Measurements from ENCODE around the gene TMPRSS6.

Gene TMPRSS6

DNA sequence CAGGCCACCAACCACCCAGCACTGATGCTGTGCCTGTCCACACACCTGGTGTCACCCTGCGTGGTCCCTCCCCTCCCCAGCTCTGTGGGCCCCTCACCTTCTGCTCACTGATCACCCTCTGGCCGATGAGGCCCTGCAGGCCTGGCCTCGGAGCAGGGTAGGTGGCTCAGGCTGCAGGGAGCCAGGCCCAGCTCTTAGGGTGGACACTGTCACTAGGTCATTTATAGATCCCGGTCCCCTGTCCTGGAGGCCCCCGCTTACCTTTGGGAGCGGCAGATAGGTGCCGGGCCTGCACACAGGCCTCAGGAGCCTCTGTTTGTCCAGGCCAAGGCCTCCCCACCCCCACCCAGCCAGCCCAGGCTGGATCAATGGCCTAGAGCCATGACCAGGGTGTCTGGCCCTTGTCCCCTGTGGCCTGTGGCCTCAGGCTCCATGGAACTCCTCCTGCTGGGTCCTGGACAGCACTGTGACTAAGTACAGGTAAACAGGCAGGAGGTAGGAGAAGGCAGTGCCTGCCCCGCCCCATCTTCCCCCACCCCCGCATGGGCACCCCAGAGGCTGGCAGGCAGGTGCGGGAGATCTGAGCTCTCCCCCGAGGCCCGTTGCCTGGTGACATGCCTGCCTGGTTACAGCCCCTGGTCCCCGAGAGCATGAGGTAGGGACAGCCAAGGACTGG lies at the start of gene TMPRSS6:
Gene TMPRSS6, minus strand, starts transcription at position 472 of the 676 bp plus-strand sequence. CDS start 6,296 bp downstream, outside the sequence.
- DNase-seq = peak; percentile 15 to 26

DNA sequence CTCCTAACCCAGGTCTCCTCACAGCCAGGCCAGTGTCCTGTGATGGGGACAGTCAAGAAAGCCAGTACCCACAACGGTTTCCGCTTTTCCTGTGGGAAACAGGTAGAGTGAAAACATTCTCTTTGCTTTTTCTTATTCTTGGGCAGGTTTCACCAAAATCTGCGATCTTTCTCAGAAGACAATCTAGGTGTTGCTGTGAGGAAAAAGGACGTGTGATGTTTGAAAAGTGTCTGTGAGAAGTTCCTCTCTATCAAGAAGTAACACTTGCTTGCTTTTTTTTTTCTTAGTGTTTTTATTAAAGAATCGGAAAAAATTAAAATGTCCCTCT lies 49.4 kb upstream of the TMPRSS6 start:
- no peak for DNase-seq

DNA sequence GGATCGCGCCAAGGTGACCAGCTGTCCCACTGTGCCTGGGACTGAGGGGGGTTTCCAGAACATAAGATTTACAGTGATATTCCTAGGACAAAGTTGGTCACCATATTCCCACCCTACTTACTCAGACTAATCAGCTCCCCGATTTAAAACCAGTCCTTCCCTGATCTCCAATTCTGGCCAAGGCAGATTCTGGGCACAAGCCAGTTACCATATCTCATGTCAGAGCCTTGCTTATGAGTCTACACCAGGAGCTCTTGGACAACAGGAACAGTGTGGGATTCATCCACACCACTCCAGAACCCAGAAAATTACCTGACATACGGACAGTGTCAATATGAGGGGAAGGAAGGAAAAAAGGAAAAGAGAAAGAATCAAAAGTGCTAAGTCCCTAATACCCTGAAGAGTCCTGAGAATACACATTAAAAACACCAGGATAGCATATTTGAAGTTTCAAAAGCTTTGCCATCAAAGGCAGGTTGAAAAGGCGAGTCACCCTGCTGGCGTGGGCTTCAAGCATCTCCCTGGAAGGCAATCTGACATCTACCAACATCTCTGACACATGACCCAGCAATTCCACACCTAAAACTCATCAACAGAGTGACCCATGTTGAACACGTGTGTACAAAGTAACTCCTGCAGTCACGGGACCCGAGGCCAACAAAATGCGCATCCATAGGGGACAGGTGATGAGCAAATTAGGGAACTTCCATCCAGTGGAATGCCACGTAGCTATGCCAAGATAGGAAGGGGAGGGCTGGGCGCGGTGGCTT lies 48.2 kb upstream of the TMPRSS6 start:
- DNase-seq = no peak

DNA sequence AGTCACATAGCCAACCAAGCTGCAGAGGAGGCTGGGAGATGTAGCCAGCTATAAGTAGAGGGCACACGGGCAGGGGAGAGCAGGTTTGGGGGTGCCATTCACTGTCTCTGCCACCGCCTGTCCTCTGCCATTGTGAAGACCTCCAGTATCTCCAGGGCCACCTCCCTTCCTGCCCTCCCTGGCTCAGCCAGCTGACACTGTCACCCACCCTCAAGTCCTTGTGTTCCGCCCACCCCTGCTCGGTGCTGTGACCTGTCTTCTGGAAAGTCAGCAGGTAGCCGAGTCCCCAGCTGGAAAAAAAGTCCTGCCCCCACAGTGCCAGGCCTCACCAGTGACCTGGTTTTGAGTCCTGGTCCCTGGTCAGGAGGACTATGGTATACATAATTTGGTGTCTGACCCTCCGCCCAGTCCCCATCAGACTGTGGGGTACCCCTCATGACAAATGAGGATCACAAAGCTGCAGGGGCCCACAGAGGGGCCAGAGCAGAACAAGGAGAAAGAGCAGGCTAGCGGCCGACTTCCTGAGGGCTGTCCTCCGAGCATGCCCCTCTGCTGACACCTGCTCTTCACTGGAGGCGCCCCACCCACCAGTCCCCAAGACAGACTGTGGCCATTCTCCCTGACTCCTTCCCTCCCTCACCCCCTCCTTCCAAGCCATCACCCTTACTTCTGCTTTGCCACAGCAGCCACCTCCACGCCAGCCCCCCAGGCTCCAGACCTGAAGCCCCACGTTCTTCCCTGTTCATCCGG lies 47.3 kb upstream of the TMPRSS6 start:
- DNase-seq = no peak

DNA sequence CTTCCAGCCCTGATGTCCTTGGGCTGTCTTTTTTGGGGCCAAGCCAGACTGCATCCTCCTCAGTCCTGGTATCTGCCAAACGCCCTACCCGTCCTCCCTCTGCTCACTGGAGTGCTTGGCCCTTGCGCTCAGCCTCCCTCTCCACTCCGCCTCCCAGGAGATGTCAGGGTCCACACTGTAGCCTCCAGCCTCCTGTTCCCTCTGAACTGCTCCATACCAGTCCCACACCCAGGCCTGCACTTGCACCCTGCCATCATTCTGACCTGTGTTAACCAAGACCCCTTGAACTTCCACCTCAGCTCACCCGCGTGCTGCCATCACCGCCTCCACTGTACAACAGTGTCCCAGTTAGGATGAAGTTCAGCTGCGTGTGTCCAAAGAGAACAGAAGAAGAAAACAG lies 46.5 kb upstream of the TMPRSS6 start:
- no peak for DNase-seq

GRCh38 chr22:37154925-37155712 lies 45.6 kb upstream of the TMPRSS6 start:
- no peak for DNase-seq

- DNase-seq = no peak
These were observed 44.4 kb upstream of the TMPRSS6 start for GRCh38 chr22:37153901-37154300.

GRCh38 chr22:37151401-37151800 lies 41.9 kb upstream of the TMPRSS6 start:
- no peak for DNase-seq

GRCh38 chr22:37150701-37151100 lies 41.2 kb upstream of the TMPRSS6 start:
- DNase-seq = no peak

DNA sequence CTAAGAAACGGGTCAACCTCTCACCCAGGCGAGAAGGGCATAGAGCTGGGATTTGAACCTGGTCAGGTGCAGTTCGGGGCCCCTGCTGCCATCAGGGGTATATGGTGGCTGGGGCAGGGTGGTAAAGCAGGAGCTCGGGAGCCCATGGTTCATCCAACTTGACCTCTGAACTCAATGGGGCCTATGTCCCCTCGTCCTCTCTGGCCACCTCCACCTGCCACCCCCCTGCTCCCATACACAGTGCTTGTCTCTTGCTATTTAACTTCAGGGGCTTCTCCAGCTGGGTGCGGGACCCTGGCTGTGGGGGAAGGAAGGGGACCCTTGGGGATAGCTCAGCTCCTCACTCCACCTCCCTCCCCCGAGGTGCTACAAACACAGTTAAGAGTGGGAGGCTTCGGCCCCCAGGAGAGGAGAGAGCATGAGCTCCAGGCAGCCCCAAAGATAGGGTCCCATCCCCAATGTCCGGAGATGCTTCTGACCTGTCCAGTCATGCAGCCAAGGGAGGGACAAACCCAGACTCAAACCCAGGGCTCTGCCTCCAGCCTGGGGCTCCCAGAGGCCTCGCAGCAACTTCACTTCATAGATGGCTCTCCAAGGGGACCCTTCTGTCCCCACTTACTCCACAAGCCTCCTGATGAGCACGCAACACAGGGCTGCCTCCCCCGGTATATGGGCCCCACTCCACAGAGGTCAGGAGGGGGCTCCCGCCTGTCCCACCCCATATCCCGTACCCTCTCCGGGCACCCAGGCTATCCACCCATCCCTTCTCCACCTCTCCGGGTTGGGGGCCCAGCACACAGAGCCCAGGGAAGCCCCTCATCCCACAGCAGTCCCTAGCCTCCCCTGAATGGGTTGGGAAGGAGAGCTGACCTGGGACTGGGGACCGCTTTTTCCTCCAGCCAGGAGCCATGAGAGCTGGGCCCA lies 39.5 kb upstream of the TMPRSS6 start:
- DNase-seq = no peak

DNA sequence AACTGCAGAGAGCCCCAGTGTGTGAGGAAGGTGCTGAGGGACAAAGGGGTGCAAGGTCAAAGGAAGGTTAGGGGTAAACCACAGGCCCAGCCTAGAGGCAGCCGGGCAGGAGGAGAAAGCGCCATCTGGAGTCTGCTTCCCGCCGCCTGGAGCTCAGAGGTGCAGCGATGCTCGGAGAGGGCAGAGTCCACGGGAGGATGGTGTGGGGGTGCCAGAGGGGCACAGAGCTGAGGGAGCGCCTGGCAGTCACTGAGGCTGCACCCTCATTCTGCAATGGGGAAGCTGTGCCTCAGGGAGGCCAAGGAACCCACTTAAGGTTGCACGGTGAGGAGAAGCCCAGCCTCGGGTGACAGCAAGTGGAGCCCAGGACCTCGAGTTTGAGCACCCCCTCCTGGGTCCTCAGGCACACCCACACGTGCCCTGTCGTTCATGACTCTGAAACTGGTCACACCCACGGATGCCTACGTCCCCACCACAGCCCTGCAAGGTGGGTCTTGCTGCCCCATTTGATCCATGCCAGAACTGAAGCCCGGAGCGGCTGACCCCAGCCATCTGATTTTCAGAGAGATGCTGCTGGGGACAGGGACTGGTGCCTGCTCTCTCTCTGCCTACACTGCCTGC lies 38.6 kb upstream of the TMPRSS6 start:
- DNase-seq = no peak

- no peak for DNase-seq
These were observed 37.9 kb upstream of the TMPRSS6 start for GRCh38 chr22:37147186-37147990.

DNA sequence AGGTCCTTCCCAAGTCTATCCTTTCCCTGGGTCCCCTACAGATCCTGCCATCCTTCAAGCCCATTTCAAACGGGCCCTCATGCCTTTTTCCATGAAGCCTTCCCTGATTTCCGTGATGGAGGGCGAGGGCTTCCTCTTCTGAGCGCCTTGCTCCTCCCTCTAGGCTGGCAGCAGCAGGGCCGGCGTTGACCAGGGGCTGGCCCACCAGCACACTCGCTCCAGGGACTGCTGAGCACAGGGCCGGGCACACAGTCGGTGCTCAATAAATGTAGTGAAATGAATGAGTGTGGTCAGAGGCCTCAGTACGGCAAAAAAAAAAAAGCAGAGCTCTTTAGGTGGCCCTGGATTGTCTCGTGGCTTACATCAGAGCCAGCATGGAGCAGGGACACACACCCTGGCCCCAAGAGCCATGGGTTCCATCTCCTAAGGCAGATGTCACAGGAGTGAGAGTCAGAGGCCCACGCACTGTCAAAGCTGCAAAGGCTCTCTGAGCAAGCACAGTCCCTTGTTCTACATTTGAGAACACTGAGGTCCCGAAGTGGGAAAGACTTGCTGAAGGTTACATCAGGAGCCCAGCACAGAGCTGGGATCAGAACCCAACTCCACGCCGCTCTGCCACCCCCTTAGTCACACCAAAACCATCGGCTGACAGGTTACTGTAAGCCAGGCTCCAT lies 37.1 kb upstream of the TMPRSS6 start:
- DNase-seq = no peak

DNA sequence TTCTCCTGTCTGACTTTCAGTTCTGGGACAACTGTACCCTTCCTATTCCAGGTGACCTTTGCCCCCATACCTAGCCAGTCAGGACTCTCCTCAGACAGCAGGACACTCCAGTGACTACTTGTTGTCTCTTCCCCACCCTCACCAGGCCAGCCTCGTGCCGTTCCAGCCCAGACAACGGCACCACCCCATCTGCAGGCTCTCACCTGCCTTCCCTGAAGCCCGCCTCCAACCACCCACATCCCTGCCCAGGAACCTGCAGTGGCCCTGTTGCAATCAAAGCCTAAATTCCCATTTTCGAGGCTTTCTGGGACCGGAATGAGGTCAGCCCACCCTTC lies 36.5 kb upstream of the TMPRSS6 start:
- DNase-seq = no peak

DNA sequence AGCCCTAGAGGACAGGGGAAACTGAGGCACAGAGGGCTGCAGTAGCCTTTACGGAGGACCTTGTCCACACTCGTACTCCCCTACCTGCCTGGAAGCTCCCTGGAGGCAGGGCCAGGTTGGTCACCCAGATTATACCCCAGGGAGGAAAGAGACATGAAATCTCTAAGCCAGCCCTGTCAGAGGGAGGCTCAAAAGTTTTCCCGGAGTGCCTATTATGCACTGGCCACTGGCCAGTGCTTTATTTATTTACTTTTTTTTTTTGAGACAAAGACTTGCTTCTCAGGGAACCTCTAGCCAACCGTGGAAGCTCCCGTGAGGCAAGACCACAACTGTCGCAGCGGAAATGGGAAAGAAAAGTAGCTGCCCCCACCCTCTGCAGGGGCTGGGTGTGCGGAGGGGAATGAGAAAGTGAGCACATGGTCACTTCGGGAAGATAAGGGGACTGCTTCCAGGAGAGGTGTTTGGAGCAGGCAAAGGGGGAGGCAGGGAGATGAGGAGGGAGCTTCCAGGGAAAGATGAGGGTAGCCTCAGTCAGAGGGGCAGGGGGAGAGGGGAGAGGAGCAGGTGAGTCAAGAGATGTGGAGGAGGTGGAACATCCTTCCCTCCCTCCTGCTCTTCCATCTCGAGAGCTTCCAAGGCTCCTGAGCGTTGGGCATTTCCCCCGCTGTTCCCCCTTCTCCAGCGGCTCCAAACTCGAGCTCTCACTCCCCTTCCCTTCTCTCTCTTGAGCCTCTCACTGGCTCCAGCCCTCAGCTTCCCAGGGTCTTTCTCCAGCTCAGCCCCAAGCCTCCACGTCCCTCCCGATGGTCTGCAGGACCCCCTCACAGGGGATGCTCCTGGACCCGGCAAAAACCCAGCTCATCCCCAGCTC lies 35.9 kb upstream of the TMPRSS6 start:
- no peak for DNase-seq

DNA sequence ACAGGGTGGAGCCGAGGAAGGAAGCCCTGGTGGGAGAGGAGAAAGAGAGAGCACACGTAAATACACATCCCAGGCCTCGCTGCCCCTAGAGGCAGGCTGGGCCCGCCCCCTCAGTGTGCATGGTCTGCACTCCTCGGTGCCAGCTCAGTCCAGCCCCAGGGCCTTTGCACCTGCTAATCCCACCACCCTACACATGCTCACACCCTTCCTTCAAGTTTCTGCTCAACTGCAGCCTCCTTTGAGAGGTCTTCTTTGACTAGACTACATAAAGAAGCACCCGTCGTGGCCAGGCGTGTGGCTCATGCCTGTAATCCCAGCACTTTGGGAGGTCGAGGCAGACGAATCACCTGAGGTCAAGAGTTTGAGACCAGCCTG lies 34.7 kb upstream of the TMPRSS6 start:
- no peak for DNase-seq

DNA sequence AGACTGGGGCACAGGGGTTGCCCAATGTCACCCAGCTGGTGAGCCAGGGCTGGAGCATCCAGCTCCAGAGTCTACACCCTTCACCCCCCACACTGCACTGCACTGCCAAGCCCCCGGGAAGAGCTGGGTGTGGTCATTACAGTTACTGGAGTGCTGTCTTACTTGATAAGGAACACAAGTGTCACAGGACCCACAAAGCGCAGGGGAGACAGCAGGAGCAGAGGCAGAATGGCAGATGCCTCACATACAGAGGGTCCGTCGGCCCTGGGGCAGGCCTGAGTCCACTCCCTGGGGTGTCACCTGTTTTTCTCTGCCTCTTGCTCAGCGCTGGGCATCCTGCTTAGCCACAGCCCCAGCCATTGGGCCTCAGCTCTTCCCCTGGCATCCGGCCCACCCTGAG lies 32.5 kb upstream of the TMPRSS6 start:
- DNase-seq = no peak

GRCh38 chr22:37141476-37141875 lies 32.0 kb upstream of the TMPRSS6 start:
- no peak for DNase-seq

DNA sequence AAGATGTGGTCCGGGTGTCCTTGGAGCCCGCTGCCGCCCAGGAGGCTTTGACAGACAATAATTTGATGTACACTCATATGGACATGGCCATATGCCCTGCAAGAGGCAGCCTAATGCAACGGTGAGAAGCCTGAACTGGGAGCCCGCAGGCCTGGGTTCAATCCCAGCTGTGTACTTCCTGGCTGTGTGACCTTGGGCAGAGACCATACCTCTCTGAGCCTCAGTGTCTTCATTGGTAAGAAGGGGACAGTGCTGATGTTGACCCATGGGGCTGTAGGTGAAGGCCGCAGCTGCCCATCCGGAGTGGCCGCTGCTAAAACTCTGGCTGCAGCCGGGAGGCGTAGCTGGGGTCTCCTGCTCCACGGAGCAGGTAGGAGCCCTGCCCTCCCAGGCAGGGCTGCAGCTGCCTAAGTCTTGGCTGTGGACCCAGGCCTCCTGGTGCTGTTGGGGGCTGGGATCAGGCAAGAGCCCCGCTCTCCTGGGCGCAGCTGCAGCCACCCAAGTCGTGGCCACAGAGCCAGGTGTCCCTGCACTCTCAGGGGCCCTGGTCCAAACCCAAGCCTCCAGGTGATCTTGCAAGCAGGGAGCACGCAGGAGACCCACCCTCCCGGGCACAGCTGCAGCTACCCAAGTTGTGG lies 31.3 kb upstream of the TMPRSS6 start:
- DNase-seq = no peak

Measured in NCI-H187 (cell line).